HEK293 (cell line): ENCODE data around the gene IFT43.

Experiments
- CTCF ChIA-PET: fragments of 350-600 bp; formaldehyde crosslinking; extraction: SDS; loops from one replicate; lab custom pipeline; 2021; ENCODE audit warnings: antibody characterized with exemption; lab: Yijun Ruan, JAX
- POLR2A ChIA-PET: fragments of 300-600 bp; formaldehyde crosslinking; extraction: SDS; loops from one replicate; lab custom pipeline; 2020; ENCODE audit warnings: antibody characterized with exemption, inconsistent platforms; lab: Yijun Ruan, JAX
- H3K27ac ChIP-seq: fragments of 200-500 bp; sonication (Bioruptor generic); 2 replicates; pipeline ENCODE4 v1.5.1; 2014; ENCODE audit warnings: low read depth, low read length, control low read depth, inconsistent platforms; ENCODE audit errors: extremely low read depth
- H3K36me3 ChIP-seq, 2 experiments: fragments of 200-500 bp in 1 of 2; sonication (Bioruptor generic) in 1 of 2; 1 replicate in 1 of 2; 2 replicates in 1 of 2; pipeline ENCODE4 v1.5.1; 2014 to 2017; ENCODE audit warnings: inconsistent platforms in 2 of 2, low read length in 2 of 2; ENCODE audit not compliant: control insufficient read depth in 2 of 2, insufficient read depth in 1 of 2
- H3K4me1 ChIP-seq: fragments of 200-500 bp; sonication (Bioruptor generic); 2 replicates; pipeline ENCODE4 v1.5.1; 2014; ENCODE audit warnings: mild to moderate bottlenecking, low read length, inconsistent platforms; ENCODE audit not compliant: control insufficient read depth, insufficient read depth
- H3K4me3 ChIP-seq: 2 replicates; pipeline ENCODE4 v1.5.1; 2011; ENCODE audit warnings: low read depth, mild to moderate bottlenecking, control low read depth, low read length, moderate library complexity
- H3K9me3 ChIP-seq: fragments of 200-500 bp; sonication (Bioruptor generic); 2 replicates; pipeline ENCODE4 v1.5.1; 2014; ENCODE audit warnings: low read depth, low read length, inconsistent platforms; ENCODE audit not compliant: control insufficient read depth, insufficient read depth
- KLF16 ChIP-seq: fragments of 450-650 bp; formaldehyde crosslinking; IDR thresholded peaks from 2 replicates; pipeline ENCODE4 v1.5.1; 2017; ENCODE audit warnings: missing biosample characterization, missing genetic modification characterization
- REPIN1 ChIP-seq: fragments of 450-650 bp; formaldehyde crosslinking; IDR thresholded peaks from 2 replicates; pipeline ENCODE4 v1.5.1; 2017; ENCODE audit warnings: missing biosample characterization, missing genetic modification characterization, low read depth
- SP7 ChIP-seq: fragments of 450-650 bp; formaldehyde crosslinking; IDR thresholded peaks from 2 replicates; pipeline ENCODE4 v1.5.1; 2016; ENCODE audit warnings: missing biosample characterization, missing genetic modification characterization
- ZBTB11 ChIP-seq: fragments of 450-650 bp; formaldehyde crosslinking; conservative IDR thresholded peaks from 2 replicates; pipeline ENCODE4 v1.5.1; 2016; ENCODE audit warnings: low read depth, missing biosample characterization, missing genetic modification characterization
- ZBTB26 ChIP-seq: fragments of 450-650 bp; formaldehyde crosslinking; optimal IDR thresholded peaks from 2 replicates; pipeline ENCODE3; 2016; ENCODE audit warnings: missing biosample characterization, mild to moderate bottlenecking, missing genetic modification characterization
- ZBTB44 ChIP-seq: fragments of 450-650 bp; IDR thresholded peaks from 2 replicates; pipeline ENCODE4 v1.5.1; 2018; ENCODE audit warnings: missing biosample characterization, mild to moderate bottlenecking, missing genetic modification characterization
- ZBTB48 ChIP-seq: fragments of 450-650 bp; formaldehyde crosslinking; IDR thresholded peaks from 2 replicates; pipeline ENCODE4 v1.5.1; 2016; ENCODE audit warnings: missing biosample characterization, missing genetic modification characterization
- ZBTB8A ChIP-seq: fragments of 450-650 bp; formaldehyde crosslinking; IDR thresholded peaks from 2 replicates; pipeline ENCODE4 v1.5.1; 2016; ENCODE audit warnings: missing biosample characterization, missing genetic modification characterization
- ZNF280C ChIP-seq: fragments of 450-650 bp; formaldehyde crosslinking; IDR thresholded peaks from 2 replicates; pipeline ENCODE4 v1.5.1; 2016; ENCODE audit warnings: missing biosample characterization, missing genetic modification characterization
- ZNF350 ChIP-seq: fragments of 450-650 bp; formaldehyde crosslinking; IDR thresholded peaks from 2 replicates; pipeline ENCODE4 v1.5.0; 2017; ENCODE audit warnings: missing biosample characterization, mild to moderate bottlenecking, missing genetic modification characterization
- ZNF426 ChIP-seq: fragments of 450-650 bp; formaldehyde crosslinking; IDR thresholded peaks from 2 replicates; pipeline ENCODE4 v1.5.1; 2017; ENCODE audit warnings: missing biosample characterization, missing genetic modification characterization, mild to moderate bottlenecking, inconsistent platforms, moderate library complexity
- ZNF473 ChIP-seq: fragments of 450-650 bp; formaldehyde crosslinking; IDR thresholded peaks from 2 replicates; pipeline ENCODE4 v1.5.1; 2017; ENCODE audit warnings: missing biosample characterization, missing genetic modification characterization
- ZNF555 ChIP-seq: fragments of 450-650 bp; formaldehyde crosslinking; conservative IDR thresholded peaks from 2 replicates; pipeline ENCODE4 v1.5.1; 2017; ENCODE audit warnings: missing biosample characterization, mild to moderate bottlenecking, missing genetic modification characterization, inconsistent platforms
- ZXDB ChIP-seq: fragments of 450-650 bp; formaldehyde crosslinking; IDR thresholded peaks from 2 replicates; pipeline ENCODE4 v1.5.1; 2016; ENCODE audit warnings: missing biosample characterization, missing genetic modification characterization
- TF ChIP-seq, protein P1 (sequence below): fragments of 450-650 bp; formaldehyde crosslinking; IDR thresholded peaks from 2 replicates; pipeline ENCODE4 v1.5.1; 2017; ENCODE audit warnings: missing biosample characterization, missing genetic modification characterization
- TF ChIP-seq, protein P2 (sequence below): fragments of 450-650 bp; formaldehyde crosslinking; IDR thresholded peaks from 2 replicates; pipeline ENCODE4 v1.5.1; 2017; ENCODE audit warnings: missing biosample characterization, missing genetic modification characterization
- TF ChIP-seq, protein P3 (sequence below): IDR thresholded peaks from 2 replicates; pipeline ENCODE4 v1.6.1; 2011; ENCODE audit warnings: mild to moderate bottlenecking, low read depth, low read length, borderline replicate concordance
- TF ChIP-seq, protein P4 (sequence below): fragments of 450-650 bp; formaldehyde crosslinking; IDR thresholded peaks from 2 replicates; pipeline ENCODE4 v1.5.1; 2016; ENCODE audit warnings: missing biosample characterization, missing genetic modification characterization, borderline replicate concordance

The IFT43 gene

DNA sequence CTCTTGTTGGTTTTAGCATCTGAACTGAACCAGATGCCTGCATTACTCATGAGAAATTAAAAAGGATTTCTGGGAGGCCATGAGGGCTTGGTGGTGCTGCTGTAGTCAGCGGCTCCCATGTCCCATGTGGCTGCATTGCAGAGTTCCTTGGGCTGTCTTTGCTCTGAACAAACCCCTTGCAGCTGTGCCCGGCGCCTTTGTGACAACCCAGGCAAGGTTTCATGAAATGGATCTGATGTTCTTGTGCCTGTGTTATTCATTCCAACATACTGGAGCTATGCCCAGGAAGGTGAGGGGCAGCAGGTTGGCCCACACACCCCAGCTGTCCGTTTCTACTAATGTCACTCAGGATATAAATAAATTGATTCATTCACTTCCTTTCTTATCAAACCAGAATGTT is 44.5 kb upstream of the IFT43 start:
- POLR2A ChIA-PET = no interaction called here
- H3K9me3 ChIP-seq = no peaks in the 10 kb centered on the region
- peaks cover 8% of the 10 kb centered on the region; the same call in 1 of the 2 replicates for H3K4me1 ChIP-seq
- no peaks in the 10 kb centered on the region for H3K36me3 ChIP-seq
- H3K4me3 ChIP-seq = no peak overlapping the region
- CTCF ChIA-PET = interaction anchor here (1.0 kb wide), 1 partner anchor 30 kb away, joined by 5 read pairs; no protein-coding TSS in a partner anchor
- TF ChIP-seq ZNF426 (tag by site-specific recombination) = no peak
- no peak for TF ChIP-seq ZXDB (tag by site-specific recombination)
- TF ChIP-seq REPIN1 (tag by site-specific recombination) = no peak
- TF ChIP-seq, protein P1, sequence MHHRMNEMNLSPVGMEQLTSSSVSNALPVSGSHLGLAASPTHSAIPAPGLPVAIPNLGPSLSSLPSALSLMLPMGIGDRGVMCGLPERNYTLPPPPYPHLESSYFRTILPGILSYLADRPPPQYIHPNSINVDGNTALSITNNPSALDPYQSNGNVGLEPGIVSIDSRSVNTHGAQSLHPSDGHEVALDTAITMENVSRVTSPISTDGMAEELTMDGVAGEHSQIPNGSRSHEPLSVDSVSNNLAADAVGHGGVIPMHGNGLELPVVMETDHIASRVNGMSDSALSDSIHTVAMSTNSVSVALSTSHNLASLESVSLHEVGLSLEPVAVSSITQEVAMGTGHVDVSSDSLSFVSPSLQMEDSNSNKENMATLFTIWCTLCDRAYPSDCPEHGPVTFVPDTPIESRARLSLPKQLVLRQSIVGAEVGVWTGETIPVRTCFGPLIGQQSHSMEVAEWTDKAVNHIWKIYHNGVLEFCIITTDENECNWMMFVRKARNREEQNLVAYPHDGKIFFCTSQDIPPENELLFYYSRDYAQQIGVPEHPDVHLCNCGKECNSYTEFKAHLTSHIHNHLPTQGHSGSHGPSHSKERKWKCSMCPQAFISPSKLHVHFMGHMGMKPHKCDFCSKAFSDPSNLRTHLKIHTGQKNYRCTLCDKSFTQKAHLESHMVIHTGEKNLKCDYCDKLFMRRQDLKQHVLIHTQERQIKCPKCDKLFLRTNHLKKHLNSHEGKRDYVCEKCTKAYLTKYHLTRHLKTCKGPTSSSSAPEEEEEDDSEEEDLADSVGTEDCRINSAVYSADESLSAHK (tag by site-specific recombination) = no peak
- no peak for TF ChIP-seq ZNF473 (tag by site-specific recombination)
- TF ChIP-seq ZNF555 (tag by site-specific recombination) = no peak
- no peak for TF ChIP-seq KLF16 (tag by site-specific recombination)
- TF ChIP-seq, protein P2, sequence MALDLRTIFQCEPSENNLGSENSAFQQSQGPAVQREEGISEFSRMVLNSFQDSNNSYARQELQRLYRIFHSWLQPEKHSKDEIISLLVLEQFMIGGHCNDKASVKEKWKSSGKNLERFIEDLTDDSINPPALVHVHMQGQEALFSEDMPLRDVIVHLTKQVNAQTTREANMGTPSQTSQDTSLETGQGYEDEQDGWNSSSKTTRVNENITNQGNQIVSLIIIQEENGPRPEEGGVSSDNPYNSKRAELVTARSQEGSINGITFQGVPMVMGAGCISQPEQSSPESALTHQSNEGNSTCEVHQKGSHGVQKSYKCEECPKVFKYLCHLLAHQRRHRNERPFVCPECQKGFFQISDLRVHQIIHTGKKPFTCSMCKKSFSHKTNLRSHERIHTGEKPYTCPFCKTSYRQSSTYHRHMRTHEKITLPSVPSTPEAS (tag by site-specific recombination) = no peak
- TF ChIP-seq ZBTB44 = no peak
- no peak for TF ChIP-seq ZBTB8A (tag by site-specific recombination)
- no peak for TF ChIP-seq ZNF350 (tag by site-specific recombination)
- no peak for TF ChIP-seq ZBTB26
- TF ChIP-seq ZBTB48 (tag by site-specific recombination) = no peak
- TF ChIP-seq, protein P3, sequence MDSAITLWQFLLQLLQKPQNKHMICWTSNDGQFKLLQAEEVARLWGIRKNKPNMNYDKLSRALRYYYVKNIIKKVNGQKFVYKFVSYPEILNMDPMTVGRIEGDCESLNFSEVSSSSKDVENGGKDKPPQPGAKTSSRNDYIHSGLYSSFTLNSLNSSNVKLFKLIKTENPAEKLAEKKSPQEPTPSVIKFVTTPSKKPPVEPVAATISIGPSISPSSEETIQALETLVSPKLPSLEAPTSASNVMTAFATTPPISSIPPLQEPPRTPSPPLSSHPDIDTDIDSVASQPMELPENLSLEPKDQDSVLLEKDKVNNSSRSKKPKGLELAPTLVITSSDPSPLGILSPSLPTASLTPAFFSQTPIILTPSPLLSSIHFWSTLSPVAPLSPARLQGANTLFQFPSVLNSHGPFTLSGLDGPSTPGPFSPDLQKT = no peak
- no peak for TF ChIP-seq ZBTB11 (tag by site-specific recombination)
- TF ChIP-seq, protein P4, sequence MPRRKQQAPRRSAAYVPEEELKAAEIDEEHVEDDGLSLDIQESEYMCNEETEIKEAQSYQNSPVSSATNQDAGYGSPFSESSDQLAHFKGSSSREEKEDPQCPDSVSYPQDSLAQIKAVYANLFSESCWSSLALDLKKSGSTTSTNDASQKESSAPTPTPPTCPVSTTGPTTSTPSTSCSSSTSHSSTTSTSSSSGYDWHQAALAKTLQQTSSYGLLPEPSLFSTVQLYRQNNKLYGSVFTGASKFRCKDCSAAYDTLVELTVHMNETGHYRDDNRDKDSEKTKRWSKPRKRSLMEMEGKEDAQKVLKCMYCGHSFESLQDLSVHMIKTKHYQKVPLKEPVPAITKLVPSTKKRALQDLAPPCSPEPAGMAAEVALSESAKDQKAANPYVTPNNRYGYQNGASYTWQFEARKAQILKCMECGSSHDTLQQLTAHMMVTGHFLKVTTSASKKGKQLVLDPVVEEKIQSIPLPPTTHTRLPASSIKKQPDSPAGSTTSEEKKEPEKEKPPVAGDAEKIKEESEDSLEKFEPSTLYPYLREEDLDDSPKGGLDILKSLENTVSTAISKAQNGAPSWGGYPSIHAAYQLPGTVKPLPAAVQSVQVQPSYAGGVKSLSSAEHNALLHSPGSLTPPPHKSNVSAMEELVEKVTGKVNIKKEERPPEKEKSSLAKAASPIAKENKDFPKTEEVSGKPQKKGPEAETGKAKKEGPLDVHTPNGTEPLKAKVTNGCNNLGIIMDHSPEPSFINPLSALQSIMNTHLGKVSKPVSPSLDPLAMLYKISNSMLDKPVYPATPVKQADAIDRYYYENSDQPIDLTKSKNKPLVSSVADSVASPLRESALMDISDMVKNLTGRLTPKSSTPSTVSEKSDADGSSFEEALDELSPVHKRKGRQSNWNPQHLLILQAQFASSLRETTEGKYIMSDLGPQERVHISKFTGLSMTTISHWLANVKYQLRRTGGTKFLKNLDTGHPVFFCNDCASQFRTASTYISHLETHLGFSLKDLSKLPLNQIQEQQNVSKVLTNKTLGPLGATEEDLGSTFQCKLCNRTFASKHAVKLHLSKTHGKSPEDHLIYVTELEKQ (tag by site-specific recombination) = no peak
- TF ChIP-seq SP7 (tag by site-specific recombination) = no peak
- no peak for TF ChIP-seq ZNF280C (tag by site-specific recombination)
- no peak overlapping the region for H3K27ac ChIP-seq
